GM23248 (cell line): ENCODE data around the gene SOX18.

Experiments used
- EZH2 ChIP-seq: fragments of 200-600 bp; sonication (generic); IDR thresholded peaks from 2 replicates; pipeline ENCODE4 v1.6.1; 2018; ENCODE audit warnings: antibody characterized with exemption, mild to moderate bottlenecking; ENCODE audit not compliant: insufficient read depth, poor library complexity, severe bottlenecking
- EZH2phosphoT487 ChIP-seq: fragments of 200-600 bp; sonication (generic); IDR thresholded peaks from 2 replicates; pipeline ENCODE4 v1.6.1; 2018; ENCODE audit warnings: antibody characterized with exemption, moderate library complexity, mild to moderate bottlenecking, low read depth; ENCODE audit not compliant: insufficient read depth

DNA sequence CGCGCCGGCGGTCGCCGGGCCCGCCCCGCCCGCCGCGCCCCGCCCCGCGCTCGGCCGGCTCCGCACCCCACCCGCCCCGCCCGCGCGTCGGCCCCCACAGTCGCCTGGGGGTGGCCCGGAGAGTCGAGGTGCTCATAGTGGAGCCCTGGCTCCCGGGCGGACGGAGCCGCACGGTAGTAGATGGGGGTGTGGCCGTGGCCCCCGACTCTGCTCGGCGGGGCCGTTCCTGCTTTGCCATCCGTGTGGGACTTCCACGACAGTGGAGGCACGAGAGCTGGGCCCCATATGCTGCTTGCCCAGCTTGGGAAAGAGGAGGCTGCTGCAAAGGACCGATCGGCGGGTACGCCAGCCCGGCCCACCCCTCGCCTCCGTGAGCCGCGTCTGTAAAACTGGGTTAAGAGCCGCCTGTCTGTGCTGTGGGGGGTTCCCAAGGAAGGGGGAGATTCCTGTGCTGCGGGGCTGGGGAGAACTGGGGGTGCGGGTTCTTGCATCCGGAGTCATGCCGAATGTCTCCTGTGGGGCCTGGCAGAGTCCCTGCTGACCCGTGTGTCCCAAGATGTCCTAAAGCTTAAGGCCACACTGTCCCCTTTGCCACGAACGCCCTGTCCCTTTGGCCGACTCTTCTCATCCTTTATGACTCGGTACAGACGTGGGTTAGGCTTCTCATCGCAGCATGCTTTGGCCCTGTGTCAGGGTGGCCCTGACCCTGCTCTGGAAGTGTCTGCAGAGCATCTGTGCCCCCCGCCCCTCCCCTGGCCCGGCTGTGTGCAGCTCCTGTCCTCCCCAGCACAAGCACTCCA, 30.8 kb upstream of the SOX18 start, which contains the start of gene OPRL1:
- TF ChIP-seq EZH2phosphoT487 (no peak), EZH2 (no peak)
